ENCODE results near the gene SAPCD1.

Gene SAPCD1

DNA sequence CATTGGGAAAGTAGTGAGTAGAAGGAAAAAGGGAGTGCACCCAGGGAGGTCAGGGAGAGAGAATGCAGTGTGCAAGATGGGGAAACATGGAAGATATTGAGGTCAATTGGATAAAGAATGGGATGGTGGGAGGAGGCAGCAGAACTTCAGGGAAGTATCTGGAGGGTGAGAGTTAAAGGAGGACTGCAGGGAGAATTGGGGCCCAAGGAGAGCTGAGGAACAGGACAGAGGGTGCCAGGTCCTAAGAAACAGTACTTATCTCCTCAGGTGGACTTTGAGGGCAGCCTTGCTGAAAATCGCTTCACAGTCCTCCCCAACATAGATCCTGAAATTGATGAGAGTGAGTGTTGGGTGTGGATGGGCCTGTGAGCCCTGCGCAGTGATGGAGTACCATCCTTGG is 4.2 kb upstream of the SAPCD1 start:
- no peak for DNase-seq

DNA sequence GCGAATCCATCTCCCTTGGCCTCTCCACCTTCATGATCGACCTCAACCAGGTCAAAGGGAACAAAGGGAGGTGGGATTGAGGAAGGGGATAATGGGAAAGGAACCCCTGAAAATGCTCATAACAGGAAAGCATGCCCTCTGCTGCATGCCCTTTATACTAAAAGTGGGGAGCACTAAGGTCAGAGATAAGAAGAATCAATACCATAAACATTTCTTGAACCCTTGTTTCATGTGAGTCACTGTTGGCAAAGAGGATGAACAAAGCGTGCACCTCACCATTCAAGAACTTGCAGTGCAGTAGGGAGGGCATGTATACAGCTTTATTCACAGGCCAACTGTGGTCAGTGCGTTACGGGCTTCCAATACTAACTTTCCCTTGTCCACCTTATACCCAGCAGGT is 1.7 kb upstream of the SAPCD1 start:
- DNase-seq, result no peak

DNA sequence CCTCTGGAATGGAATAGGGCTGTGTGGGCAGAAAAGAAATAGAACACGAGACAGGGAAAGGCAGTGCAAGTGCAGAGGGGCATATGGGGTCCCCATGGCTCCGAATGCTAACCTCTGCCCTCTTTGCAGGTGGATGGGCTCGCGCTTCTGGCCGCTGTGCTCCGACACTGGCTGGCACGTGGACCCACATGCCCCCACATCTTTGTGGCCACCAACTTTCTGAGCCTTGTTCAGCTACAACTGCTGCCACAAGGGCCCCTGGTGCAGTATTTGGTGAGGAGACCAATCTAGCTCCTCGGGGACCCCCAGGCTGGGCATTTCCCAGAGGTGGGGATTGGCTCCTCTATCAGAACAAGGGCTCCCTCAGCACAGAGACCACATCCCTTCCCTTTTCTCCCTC is 1.1 kb upstream of the SAPCD1 start:
- DNase-seq, result no peak

- no peak for DNase-seq
Measured at GRCh38 chr6:31762878-31763618, 592 bp downstream of the SAPCD1 start.

DNA sequence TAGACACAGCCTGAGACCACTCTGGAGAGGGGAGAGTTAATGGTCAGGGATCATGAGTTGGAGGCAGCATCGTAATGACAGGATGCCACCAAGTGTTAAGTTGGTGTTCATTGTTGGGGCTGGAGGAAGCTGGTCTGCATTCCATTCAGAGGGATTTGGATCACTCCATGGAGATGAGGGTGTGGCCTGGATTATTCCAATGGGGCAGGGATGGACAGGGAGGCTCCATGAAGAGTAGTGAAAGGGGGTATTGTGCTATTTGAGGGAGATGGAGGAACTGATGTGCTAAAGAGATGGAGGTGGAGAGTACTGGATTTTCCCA is 1.1 kb downstream of the SAPCD1 start:
- DNase-seq, result no peak

- no peak for DNase-seq
Measured at GRCh38 chr6:31764198-31764597, 1.7 kb downstream of the SAPCD1 start.

DNA sequence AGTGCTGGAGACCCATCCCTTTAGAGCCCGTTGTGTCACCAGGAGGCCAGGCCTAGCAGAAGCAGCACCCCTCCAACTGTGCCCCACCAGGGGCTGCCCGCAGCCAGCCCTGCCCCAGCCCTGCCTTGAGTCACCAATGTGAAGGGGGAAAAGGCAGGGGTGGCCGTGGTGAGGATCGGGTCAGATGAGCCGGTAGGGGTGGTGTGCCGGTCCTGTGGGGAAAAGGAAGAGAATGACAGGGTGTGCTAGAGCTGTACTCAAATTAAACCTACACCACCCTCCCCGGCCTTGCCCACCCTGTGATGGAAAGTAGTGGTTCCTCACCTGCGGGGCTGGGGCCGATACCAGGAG is 3.1 kb downstream of the SAPCD1 start:
- DNase-seq, result no peak

DNA sequence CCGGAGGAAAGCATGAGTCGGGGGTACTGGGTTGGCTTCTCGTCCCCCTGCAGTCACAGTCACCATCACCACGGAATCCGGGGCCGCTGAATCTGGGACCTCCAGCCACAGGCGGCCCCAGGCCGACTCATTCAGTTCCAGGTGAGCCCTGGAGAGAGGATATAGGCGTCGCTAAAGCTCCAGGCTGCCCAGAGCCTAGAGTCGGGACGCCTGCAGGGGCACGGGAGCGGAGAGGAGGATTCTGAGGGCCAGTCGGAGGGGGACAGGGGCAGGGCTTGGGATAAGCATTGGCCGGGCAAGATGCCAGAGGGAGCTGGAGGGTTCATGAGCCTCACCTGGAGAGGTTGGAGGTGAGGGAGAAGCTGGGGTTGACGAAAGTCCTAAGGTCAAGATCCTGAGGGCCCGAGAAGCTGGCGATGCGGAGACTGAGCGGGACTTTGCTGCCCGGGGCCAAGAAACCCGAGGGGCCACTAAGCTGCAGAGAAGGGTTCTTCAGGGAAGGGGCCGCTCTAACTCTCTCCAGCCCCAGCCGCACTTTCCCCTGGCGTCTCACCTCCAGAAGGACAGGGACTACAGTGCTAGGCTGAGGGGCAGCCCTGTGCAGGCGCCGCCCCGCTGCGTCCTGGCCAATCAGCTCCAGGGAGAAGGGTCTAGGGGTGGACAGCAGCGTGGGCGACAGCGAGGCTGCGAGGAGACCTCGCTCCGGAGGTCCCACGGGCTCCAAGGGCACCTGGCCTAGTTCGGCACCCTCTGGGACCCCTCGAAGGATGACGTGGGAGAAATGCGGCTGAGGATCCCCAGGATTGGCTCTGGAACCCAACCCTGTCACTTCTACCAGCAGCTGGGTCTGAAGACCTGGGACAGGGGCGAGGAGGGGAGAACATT is 3.7 kb downstream of the SAPCD1 start:
- no peak for DNase-seq

DNA sequence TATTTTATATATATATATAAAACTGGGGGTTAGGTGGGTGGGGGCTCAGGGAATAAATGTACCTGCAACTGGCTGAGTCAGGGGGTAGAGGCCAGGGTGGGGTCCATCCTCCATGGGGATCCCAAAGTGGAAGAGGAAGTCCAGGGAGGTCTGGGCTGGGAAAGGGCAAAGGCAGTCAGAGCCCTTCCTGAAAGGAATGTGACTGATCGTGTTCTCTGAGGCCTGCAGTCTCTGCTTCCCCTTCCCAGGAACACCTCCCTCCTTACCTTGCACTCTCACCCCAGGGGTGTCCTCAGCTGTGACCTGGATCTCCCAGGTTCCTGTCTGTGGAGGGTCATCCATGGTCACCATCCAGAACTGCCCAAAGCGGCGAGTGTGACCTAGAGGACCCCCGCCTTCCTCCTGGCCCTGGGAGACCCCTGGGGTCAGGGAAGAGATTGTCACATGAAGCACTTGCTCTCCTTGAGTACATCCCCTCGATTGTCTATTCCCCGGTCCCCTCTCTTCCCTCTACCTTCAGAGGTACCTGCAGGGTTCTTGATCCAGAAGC is 4.7 kb downstream of the SAPCD1 start:
- DNase-seq, result no peak

DNA sequence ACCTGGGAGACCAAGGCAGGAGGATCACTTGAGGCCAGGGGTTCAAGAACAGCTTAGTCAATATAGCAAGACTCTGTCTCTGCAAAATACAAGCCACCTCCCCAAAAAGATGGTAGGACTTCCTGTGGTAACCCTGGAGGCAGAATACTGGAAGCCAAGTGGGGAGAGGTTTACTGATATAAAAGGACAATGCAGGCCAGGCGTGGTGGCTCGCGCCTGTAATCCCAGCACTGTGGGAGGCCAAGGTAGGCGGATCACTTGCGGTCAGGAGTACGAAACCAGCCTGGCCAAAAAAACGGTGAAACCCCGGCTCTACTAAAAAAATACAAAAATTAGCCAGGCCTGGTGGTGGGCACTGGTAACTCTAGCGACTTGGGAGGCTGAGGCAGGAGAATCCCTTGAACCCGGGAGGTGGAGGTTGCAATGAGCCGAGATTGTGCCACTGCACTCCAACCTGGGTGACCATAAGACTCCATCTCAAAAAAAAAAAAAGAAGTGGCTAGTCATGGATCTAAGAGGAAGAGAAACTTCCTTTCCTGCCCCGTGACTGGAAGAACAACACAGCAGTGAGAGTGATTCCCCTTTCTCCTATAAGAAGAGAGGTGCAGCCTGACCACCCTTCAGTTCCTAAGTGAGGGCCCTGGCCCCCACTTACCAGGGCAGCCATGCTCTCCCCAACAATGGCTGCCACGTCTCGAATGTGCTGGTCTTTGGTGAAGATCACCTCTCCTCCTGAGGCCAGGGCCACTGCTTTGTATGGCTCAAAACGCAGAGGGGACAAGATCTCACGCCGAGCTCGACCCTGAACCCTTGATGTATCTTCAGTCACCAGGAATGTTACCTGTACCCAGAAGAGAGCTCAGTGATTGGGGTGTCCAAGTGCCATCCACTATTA is 6.2 kb downstream of the SAPCD1 start:
- DNase-seq, result no peak

- DNase-seq, result no peak
Measured at GRCh38 chr6:31769684-31770371, 7.4 kb downstream of the SAPCD1 start.

GRCh38 chr6:31770860-31771259 is 8.4 kb downstream of the SAPCD1 start:
- no peak for DNase-seq

- no peak for DNase-seq
Measured at GRCh38 chr6:31771992-31772358, 9.5 kb downstream of the SAPCD1 start.

GRCh38 chr6:31775184-31775583 is 12.7 kb downstream of the SAPCD1 start:
- no peak for DNase-seq

DNA sequence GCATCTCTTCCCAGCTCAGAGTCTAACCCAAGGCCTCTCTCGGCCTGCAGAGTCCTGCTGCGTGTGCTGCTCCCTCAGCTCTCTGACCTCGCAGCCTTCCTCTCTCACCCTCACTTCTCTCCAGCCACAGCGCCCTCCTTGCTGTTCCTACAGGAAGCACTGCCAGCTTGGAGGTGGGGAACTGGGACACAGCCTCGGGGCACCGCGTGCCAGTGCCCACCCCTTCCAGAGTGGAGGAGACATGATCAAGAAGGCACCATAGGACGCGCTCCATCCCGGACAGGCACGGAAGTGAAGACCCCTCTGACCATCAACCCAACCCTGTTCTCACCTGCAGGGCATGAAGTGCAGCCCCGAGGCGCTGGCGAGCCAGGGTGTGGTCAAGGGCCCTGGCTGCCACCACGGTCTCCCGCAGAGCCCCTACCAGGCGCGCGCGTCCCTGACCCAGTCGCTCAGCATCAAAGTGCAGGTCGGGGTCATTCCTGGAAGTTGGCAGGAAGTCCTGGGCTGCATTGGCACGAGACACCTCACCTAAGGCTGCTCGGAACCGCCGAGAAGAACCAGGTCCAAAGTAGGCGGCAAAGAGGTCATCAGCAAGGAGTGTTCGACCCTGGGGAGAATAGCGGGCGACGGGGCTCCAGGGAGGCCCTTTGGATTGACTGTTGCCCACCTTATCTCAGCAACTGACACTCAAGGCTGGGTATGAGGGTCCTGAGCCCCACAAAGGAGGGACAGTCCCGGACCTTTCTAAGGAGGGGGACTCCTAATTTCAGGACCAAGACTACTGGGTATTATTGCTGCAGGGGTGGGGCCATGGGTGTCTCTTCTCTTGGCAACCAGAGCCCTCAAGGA is 13.4 kb downstream of the SAPCD1 start:
- no peak for DNase-seq

DNA sequence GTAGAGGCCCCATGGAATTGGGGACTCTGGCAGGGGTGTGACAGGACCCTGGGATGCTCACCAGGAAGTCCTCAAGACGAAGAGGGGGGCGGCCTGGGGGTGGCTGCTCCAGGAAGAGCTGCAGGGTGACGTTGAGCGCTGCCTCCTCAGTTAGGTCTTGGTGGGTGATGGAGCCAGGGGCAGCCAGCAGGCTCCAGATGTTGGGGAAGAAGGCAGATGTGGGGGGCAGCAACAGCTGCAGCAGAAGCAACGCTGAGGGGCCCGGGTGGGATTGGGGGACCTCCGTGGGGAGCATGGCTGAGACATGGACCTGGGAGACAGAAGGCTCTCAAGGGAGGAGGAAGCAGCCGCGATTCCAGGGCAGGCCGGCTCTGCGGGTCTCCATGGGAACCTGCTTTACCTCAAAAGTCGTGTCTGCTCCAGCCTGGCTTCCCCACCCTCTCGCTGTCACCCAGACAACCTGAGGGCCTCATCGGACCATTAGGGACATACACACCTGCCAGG is 14.1 kb downstream of the SAPCD1 start:
- DNase-seq, result no peak

GRCh38 chr6:31776989-31777666 is 14.7 kb downstream of the SAPCD1 start, which contains the start of gene VWA7:
VWA7 (minus strand) TSS chr6:31777328; CDS start chr6:31776779, 549 bp downstream.
- DNase-seq, result no peak

GRCh38 chr6:31777667-31778050 is 15.2 kb downstream of the SAPCD1 start:
- DNase-seq, result no peak

DNA sequence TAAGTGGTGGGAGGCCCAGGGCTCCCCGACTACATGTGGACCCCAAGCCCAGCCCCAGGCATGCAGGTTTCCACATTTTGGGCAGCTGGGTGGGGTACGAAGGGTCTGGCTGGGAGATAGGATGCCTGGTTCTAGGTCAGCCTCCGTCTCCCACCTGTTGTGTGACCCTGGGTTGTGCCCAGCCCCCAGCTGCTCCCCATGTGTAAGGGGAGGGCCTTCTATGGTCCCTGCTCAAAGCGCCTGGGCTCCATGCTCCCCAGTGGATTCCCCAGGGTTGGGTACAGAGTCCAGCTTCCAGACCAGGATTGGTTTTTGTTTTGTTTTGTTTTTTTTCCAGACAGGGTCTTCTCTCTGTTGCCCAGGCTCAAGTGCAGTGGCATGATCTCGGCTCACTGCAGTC is 15.7 kb downstream of the SAPCD1 start:
- DNase-seq, result no peak

DNA sequence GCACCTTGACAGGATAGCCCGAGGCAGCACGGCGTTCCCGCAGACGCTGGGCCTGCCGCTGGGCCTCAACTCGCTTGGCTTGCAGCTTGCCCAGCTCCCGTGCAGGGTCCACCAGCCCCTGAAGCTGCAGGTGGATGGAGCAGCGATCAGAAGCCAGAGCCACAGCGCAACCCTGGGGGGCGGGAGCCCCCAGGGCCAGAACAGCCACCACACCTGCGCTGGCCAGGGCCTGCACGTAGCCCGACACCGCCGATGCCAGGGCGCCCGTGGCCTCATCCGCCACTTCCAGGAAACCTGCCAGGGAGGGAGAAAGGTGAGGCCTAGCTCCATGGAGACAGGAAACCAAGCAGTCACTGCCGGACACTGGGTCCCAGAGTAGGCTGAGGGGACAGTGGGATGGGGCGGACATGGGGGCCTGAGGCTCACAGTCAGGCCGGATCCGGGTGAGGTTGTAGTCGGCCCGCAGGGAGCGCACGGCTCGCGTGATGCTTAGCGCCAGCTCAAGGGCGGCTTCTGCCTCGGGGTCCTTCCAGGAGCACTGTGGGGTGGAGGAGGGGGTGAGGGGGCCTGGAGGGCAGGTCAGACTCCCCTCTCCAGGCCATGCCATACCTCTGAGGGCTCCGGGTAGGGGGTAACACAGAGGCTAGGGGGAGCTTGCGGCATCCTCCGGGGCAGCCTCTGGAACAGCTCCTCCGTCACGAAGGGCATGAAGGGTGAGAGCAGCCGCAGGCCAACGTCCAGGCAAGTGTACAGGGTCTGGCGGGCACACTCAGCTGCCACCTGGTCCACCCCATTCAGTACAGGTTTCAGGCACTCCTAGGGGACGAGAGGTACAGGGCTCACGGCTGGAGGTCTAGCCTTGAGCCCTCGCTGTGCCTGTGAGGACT is 16.8 kb downstream of the SAPCD1 start:
- no peak for DNase-seq

All from amniotic stem cell (primary cell).